HCT116 (cell line): ENCODE data around the gene MYLIP. TPM values are rescaled to one million over a fixed set of nuclear protein-coding genes. Genes with fewer than 3 reads are reported as not detected.

Experiments used
- ATAC-seq: fragments of 200-7000 bp; cut with Tn5 transposase; 2 replicates; pipeline ENCODE4 v1.9.1; 2020; ENCODE audit warnings: mild to moderate bottlenecking, moderate library complexity
- BruUV-seq: library from RNA; stranded (reverse); fragments of 400-500 nt; replicated peaks from 2 replicates; lab custom pipeline; 2021; lab: Mats Ljungman, UMichigan
- CTCF ChIA-PET: fragments of 300-600 bp; sonication (Branson Sonifier 250); formaldehyde crosslinking; loops from one replicate; lab custom pipeline; 2021; ENCODE audit warnings: antibody characterized with exemption; lab: Charles Lee
- POLR2A ChIA-PET: fragments of 300-600, 350-600 bp; sonication (Branson Sonifier 250); formaldehyde crosslinking; loops from one replicate; lab custom pipeline; 2021; ENCODE audit warnings: antibody characterized with exemption; lab: Charles Lee
- RAD21 ChIA-PET, 2 experiments: fragments of 300-600 bp; sonication (Branson Sonifier 250); formaldehyde crosslinking; loops; one replicate each; lab custom pipeline; 2023; ENCODE audit warnings: low total read pairs in 2 of 2; ENCODE audit not compliant: uncharacterized antibody in 2 of 2, unreplicated experiment in 2 of 2, low non-redundant PET in 1 of 2; lab: Charles Lee
- DNase-seq: peaks from one replicate; pipeline ENCODE4 v3.0.0-alpha.2; 2010; ENCODE audit warnings: low read depth, low spot score
- H2AFZ ChIP-seq: fragments of 200-600 bp; shearing (Covaris generic), sonication (generic); 2 replicates; pipeline ENCODE4 v1.6.1; 2017; ENCODE audit warnings: low read depth, mixed run types, mixed read lengths, antibody characterized with exemption, low read length; ENCODE audit not compliant: poor library complexity, severe bottlenecking
- H3K27ac ChIP-seq: 2 replicates; pipeline ENCODE4 v1.5.1; 2012; ENCODE audit warnings: low read depth, low read length
- H3K27me3 ChIP-seq: fragments of 200-600 bp; sonication (generic); 2 replicates; pipeline ENCODE4 v1.6.1; 2016; ENCODE audit warnings: mixed run types, low read length, mixed read lengths; ENCODE audit not compliant: insufficient read depth
- H3K36me3 ChIP-seq, 2 experiments: fragments of 200-500 bp in 1 of 2; fragments of 200-600 bp in 1 of 2; sonication (Bioruptor generic) in 1 of 2; sonication (generic) in 1 of 2; 2 replicates each; pipeline versions ENCODE4 v1.5.1 to v1.6.1; 2014 to 2016; ENCODE audit warnings: low read length in 2 of 2, inconsistent platforms in 1 of 2, mixed read lengths in 1 of 2, mixed run types in 1 of 2; ENCODE audit not compliant: insufficient read depth in 2 of 2, control insufficient read depth in 1 of 2
- H3K4me1 ChIP-seq, 2 experiments: fragments of 200-600 bp in 1 of 2; sonication (generic) in 1 of 2; 2 replicates each; pipeline versions ENCODE4 v1.5.1 to v1.6.1; 2012 to 2017; ENCODE audit warnings: low read length in 2 of 2, inconsistent platforms in 1 of 2, mild to moderate bottlenecking in 1 of 2, mixed read lengths in 1 of 2, mixed run types in 1 of 2, moderate library complexity in 1 of 2; ENCODE audit not compliant: insufficient read depth in 2 of 2, control insufficient read depth in 1 of 2
- H3K4me2 ChIP-seq: fragments of 200-600 bp; sonication (generic); 2 replicates; pipeline ENCODE4 v1.6.1; 2017; ENCODE audit warnings: mixed run types, low read length, mixed read lengths
- H3K4me3 ChIP-seq, 2 experiments: fragments of 200-600 bp in 1 of 2; sonication (generic) in 1 of 2; replicated peaks in 1 of 2; 2 replicates each; pipeline ENCODE4 v1.5.1; 2011 to 2016; ENCODE audit warnings: low read length in 2 of 2, control low read depth in 1 of 2, low read depth in 1 of 2, mild to moderate bottlenecking in 1 of 2, mixed read lengths in 1 of 2, mixed run types in 1 of 2
- H3K79me2 ChIP-seq: fragments of 200-600 bp; sonication (generic); 2 replicates; pipeline ENCODE4 v1.6.1; 2017; ENCODE audit warnings: mild to moderate bottlenecking, mixed run types, low read length, moderate library complexity, mixed read lengths; ENCODE audit not compliant: insufficient read depth
- H3K9ac ChIP-seq: fragments of 200-600 bp; sonication (generic); 2 replicates; pipeline ENCODE4 v1.6.1; 2016; ENCODE audit warnings: low read length, mixed read lengths
- H3K9me2 ChIP-seq: fragments of 200-600 bp; sonication (generic), shearing (Covaris generic); 2 replicates; pipeline ENCODE4 v1.6.1; 2017; ENCODE audit warnings: mixed run types, mild to moderate bottlenecking, moderate library complexity; ENCODE audit not compliant: insufficient read depth
- H3K9me3 ChIP-seq, 2 experiments: fragments of 200-500 bp in 1 of 2; fragments of 200-600 bp in 1 of 2; sonication (Bioruptor generic) in 1 of 2; sonication (generic) in 1 of 2; 2 replicates each; pipeline ENCODE4 v1.6.1; 2014 to 2017; ENCODE audit warnings: low read length in 2 of 2, mixed read lengths in 2 of 2, inconsistent platforms in 1 of 2, low read depth in 1 of 2, mild to moderate bottlenecking in 1 of 2, mixed run types in 1 of 2, moderate library complexity in 1 of 2; ENCODE audit not compliant: control insufficient read depth in 1 of 2, insufficient read depth in 1 of 2
- H4K20me1 ChIP-seq: fragments of 200-600 bp; sonication (generic), shearing (Covaris generic); 2 replicates; pipeline ENCODE4 v1.6.1; 2017; ENCODE audit warnings: mixed run types, mild to moderate bottlenecking, moderate library complexity; ENCODE audit not compliant: insufficient read depth
- CBX3 ChIP-seq: IDR thresholded peaks from 2 replicates; pipeline ENCODE4 v1.6.1; 2012; ENCODE audit warnings: low read depth
- EZH2 ChIP-seq: fragments of 200-600 bp; sonication (generic); IDR thresholded peaks from 2 replicates; pipeline ENCODE4 v1.6.1; 2017; ENCODE audit warnings: antibody characterized with exemption, mixed run types
- RAD21 ChIP-seq: IDR thresholded peaks from 2 replicates; pipeline ENCODE4 v1.6.1; 2012; ENCODE audit warnings: low read depth, mild to moderate bottlenecking
- SRF ChIP-seq: IDR thresholded peaks from 2 replicates; pipeline ENCODE4 v1.6.1; 2012; ENCODE audit warnings: low read depth
- YY1 ChIP-seq: IDR thresholded peaks from 2 replicates; pipeline ENCODE4 v1.6.1; 2011; ENCODE audit warnings: low read length, low read depth, moderate library complexity, mild to moderate bottlenecking; ENCODE audit not compliant: insufficient replicate concordance; ENCODE audit errors: extremely low read depth
- ZNF274 ChIP-seq: fragments of 200-500 bp; sonication (Bioruptor generic); IDR thresholded peaks from 2 replicates; pipeline ENCODE4 v1.6.1; 2014; ENCODE audit warnings: mild to moderate bottlenecking, low read depth, low read length, inconsistent platforms
- intact Hi-C: fragments of 100-400 bp; cut with micrococcal nuclease; formaldehyde crosslinking; loops from 2 replicates; pipeline ENCODE4 v1.10.0; 2022
- total RNA-seq: library from RNA; stranded (reverse); gene quantifications from one replicate; pipeline ENCODE4 v1.2.1, GENCODE V29; 2021; ENCODE audit not compliant: unreplicated experiment
- TF ChIP-seq, protein P1 (sequence below): IDR thresholded peaks from 2 replicates; pipeline ENCODE4 v1.6.1; 2012; ENCODE audit warnings: low read depth

The MYLIP gene
- total RNA-seq, 1 experiment from 2014 or later: 10.6 TPM

DNA sequence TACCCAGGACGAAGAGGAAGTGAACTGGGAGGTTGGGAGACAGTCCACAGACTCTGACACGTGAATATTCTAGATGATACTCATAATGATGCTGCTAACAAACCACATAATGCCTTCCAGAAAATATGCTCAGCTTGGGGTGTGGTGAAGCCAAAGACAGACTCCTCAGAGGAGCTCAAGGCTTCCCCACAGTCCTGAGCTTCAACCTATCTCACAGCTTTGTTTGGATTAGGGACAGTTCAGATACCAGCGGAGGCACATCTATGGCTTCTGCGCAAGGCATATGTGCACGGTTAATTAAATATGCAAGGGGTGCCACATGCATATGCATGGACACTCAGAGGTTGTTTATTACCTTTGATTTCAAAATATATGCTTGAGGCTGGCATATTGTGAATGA is 30.7 kb upstream of the MYLIP start (continued):
- TF ChIP-seq, protein P1, sequence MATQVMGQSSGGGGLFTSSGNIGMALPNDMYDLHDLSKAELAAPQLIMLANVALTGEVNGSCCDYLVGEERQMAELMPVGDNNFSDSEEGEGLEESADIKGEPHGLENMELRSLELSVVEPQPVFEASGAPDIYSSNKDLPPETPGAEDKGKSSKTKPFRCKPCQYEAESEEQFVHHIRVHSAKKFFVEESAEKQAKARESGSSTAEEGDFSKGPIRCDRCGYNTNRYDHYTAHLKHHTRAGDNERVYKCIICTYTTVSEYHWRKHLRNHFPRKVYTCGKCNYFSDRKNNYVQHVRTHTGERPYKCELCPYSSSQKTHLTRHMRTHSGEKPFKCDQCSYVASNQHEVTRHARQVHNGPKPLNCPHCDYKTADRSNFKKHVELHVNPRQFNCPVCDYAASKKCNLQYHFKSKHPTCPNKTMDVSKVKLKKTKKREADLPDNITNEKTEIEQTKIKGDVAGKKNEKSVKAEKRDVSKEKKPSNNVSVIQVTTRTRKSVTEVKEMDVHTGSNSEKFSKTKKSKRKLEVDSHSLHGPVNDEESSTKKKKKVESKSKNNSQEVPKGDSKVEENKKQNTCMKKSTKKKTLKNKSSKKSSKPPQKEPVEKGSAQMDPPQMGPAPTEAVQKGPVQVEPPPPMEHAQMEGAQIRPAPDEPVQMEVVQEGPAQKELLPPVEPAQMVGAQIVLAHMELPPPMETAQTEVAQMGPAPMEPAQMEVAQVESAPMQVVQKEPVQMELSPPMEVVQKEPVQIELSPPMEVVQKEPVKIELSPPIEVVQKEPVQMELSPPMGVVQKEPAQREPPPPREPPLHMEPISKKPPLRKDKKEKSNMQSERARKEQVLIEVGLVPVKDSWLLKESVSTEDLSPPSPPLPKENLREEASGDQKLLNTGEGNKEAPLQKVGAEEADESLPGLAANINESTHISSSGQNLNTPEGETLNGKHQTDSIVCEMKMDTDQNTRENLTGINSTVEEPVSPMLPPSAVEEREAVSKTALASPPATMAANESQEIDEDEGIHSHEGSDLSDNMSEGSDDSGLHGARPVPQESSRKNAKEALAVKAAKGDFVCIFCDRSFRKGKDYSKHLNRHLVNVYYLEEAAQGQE: no peak
- TF ChIP-seq SRF: no peak

DNA sequence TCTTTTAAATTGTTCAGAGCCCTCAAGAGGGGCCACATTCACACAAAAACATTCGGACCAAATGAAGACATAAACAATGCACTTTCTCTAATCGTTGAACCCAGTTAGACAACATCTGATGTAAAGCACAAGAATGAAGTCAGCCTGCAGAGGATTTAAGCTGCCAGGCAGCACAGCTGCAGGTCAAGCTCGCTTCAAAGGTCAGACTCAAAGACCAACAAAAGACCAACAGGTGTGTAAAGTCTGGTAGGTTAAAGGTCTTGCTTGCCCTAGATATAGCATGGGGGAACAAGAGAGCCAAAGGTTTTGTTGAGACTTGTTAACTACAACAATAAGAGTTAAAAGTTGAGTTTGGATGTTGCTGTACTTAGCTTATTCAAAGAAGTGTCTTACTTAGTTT is 26.7 kb upstream of the MYLIP start:
- no TSS peak for BruUV-seq
- ChIA-PET RAD21 (no interaction called here), POLR2A (no interaction called here), CTCF (no interaction called here)
- Histone ChIP-seq H3K27ac (no peak overlapping the region), H3K4me2 (no peak overlapping the region), H3K27me3 (no peaks in the 10 kb centered on the region), H3K4me1 (no peaks in the 10 kb centered on the region), H4K20me1 (no peaks in the 10 kb centered on the region), H3K79me2 (no peaks in the 10 kb centered on the region), H3K9ac (no peak overlapping the region), H3K9me2 (no peaks in the 10 kb centered on the region), H3K4me3 (no peak overlapping the region), H3K9me3 (no peaks in the 10 kb centered on the region), H3K36me3 (no peaks in the 10 kb centered on the region), H2AFZ (no peak overlapping the region)
- TF ChIP-seq CBX3: no peak
- TF ChIP-seq YY1: no peak
- TF ChIP-seq RAD21: no peak
- no peak for TF ChIP-seq ZNF274
- TF ChIP-seq EZH2: no peak
- ATAC-seq (no peak), DNase-seq (no peak)
- intact Hi-C loops: no loop called here
